Measurements from ENCODE around the gene ZNF232. TPM values are rescaled to one million over a fixed set of nuclear protein-coding genes. Genes with fewer than 3 reads are reported as not detected.
"Not testable (repeated sequence)": the region's sequence is repeated elsewhere in the genome, so short reads cannot be mapped to it uniquely, and the experiment has no call there.

Gene ZNF232
- total and polyA plus RNA-seq, 2 donors (not counting 1 experiment from before 2014, with no cell fraction given): 9.9 to 17.4 TPM

- H3K36me3 ChIP-seq (replicated peaks in 1 of 2; ENCODE audit: control extremely low read depth in 1 of 2, control insufficient read depth in 1 of 2, extremely low read depth in 1 of 2, insufficient read depth in 2 of 2, low read length in 1 of 2); H3K4me2 ChIP-seq (replicated peaks; ENCODE audit: low read depth, low read length, poor library complexity, severe bottlenecking); H3K27ac Mint-ChIP-seq; H3K9ac ChIP-seq (ENCODE audit: low read length); H3K9me3 ChIP-seq (ENCODE audit: control extremely low read depth in 1 of 3, control insufficient read depth in 2 of 3, insufficient read depth in 1 of 3, low read length in 2 of 3); POLR2A ChIA-PET; H2AFZ ChIP-seq (ENCODE audit: insufficient read depth, low read depth, low read length, poor library complexity, severe bottlenecking); DNase-seq; H3K4me1 ChIP-seq (ENCODE audit: control insufficient read depth in 2 of 2, insufficient read depth in 2 of 2, low read length in 2 of 2); H3K27ac ChIP-seq (ENCODE audit: low read length in 2 of 2); H3K4me3 ChIP-seq (ENCODE audit: control extremely low read depth in 1 of 5, extremely low read depth in 1 of 5, insufficient read depth in 1 of 5, low read depth in 2 of 5, low read length in 4 of 5); ATAC-seq (ENCODE audit: low read depth); H3K4me1 Mint-ChIP-seq; intact Hi-C loops (cut with micrococcal nuclease); H3K27me3 ChIP-seq (replicated peaks in 1 of 4; ENCODE audit: control extremely low read depth in 1 of 4, control insufficient read depth in 3 of 4, insufficient read depth in 4 of 4, low read length in 3 of 4); CTCF ChIA-PET; H3K9me3 Mint-ChIP-seq (ENCODE audit: insufficient read depth); H3K4me3 Mint-ChIP-seq; H3K79me2 ChIP-seq (ENCODE audit: control insufficient read depth, insufficient read depth, low read length); H4K20me1 ChIP-seq (ENCODE audit: control insufficient read depth, insufficient read depth, low read length, poor library complexity, severe bottlenecking): not testable (repeated sequence)
- H3K27me3 Mint-ChIP-seq: peaks cover 11% of the 10 kb centered on the region
- no CpG with 5 or more reads among the region's 18 CpGs for WGBS (ENCODE audit: insufficient coverage)
Observed at GRCh38 chr17:5142877-5143276, 31.2 kb upstream of the ZNF232 start.

- Histone ChIP-seq H3K9me3 (ENCODE audit: control extremely low read depth in 1 of 3, control insufficient read depth in 2 of 3, insufficient read depth in 1 of 3, low read length in 2 of 3) (no peaks in the 10 kb centered on the region), H2AFZ (ENCODE audit: insufficient read depth, low read depth, low read length, poor library complexity, severe bottlenecking) (no peak overlapping the region), H4K20me1 (ENCODE audit: control insufficient read depth, insufficient read depth, low read length, poor library complexity, severe bottlenecking) (no peaks in the 10 kb centered on the region), H3K36me3 (replicated peaks in 1 of 2; ENCODE audit: control extremely low read depth in 1 of 2, control insufficient read depth in 1 of 2, extremely low read depth in 1 of 2, insufficient read depth in 2 of 2, low read length in 1 of 2) (no peaks in the 10 kb centered on the region), H3K4me3 (ENCODE audit: control extremely low read depth in 1 of 5, extremely low read depth in 1 of 5, insufficient read depth in 1 of 5, low read depth in 2 of 5, low read length in 4 of 5) (no peak overlapping the region), H3K79me2 (ENCODE audit: control insufficient read depth, insufficient read depth, low read length) (no peaks in the 10 kb centered on the region), H3K9ac (ENCODE audit: low read length) (no peak overlapping the region), H3K4me1 (ENCODE audit: control insufficient read depth in 2 of 2, insufficient read depth in 2 of 2, low read length in 2 of 2) (no peaks in the 10 kb centered on the region), H3K4me2 (replicated peaks; ENCODE audit: low read depth, low read length, poor library complexity, severe bottlenecking) (no peak overlapping the region), H3K27me3 (replicated peaks in 1 of 4; ENCODE audit: control extremely low read depth in 1 of 4, control insufficient read depth in 3 of 4, insufficient read depth in 4 of 4, low read length in 3 of 4) (no peaks in the 10 kb centered on the region), H3K27ac (ENCODE audit: low read length in 2 of 2) (no peak overlapping the region)
- CTCF ChIA-PET: interaction anchor here (0.7 kb wide), 1 partner anchor 77 kb away, joined by 5 read pairs; no protein-coding TSS in a partner anchor
- ATAC-seq (ENCODE audit: low read depth): no peak
- Mint-ChIP-seq H3K4me1 (no peaks in the 10 kb centered on the region), H3K9me3 (ENCODE audit: insufficient read depth) (no peaks in the 10 kb centered on the region), H3K4me3 (no peak overlapping the region), H3K27ac (no peak overlapping the region), H3K27me3 (no peaks in the 10 kb centered on the region)
- TF ChIP-seq EZH2 (IDR thresholded peaks at IDR 0.05; ENCODE audit: borderline replicate concordance, insufficient read depth, low read depth, low read length, poor library complexity, severe bottlenecking) (no peak), CTCF (IDR thresholded peaks at IDR 0.05) (no peak)
- intact Hi-C loops (cut with micrococcal nuclease): no loop called here
- DNase-seq: no peak
- POLR2A ChIA-PET: no interaction called here
- WGBS (ENCODE audit: insufficient coverage): 99% methylated on average over 5 of the region's 5 CpGs
Observed at GRCh38 chr17:5139458-5139732, 27.7 kb upstream of the ZNF232 start.

Data from B cell (primary cell).